Smooth muscle cell (in vitro differentiated cells): ENCODE data around the gene ALG11. TPM values are rescaled to one million over a fixed set of nuclear protein-coding genes. Genes with fewer than 3 reads are reported as not detected.

Experiments used
- DNase-seq: peaks from one replicate; lab custom pipeline; 2025; ENCODE audit not compliant: unreplicated experiment; lab: John Stamatoyannopoulos, UW
- H2AFZ ChIP-seq: fragments of 200-600 bp; sonication (generic); 2 replicates; pipeline ENCODE4 v1.6.0; 2016; ENCODE audit warnings: antibody characterized with exemption, low read depth, mild to moderate bottlenecking
- H3F3A ChIP-seq: fragments of 200-600 bp; sonication (generic); 2 replicates; pipeline ENCODE4 v1.6.0; 2017; ENCODE audit warnings: antibody characterized with exemption, low read depth
- H3K27ac ChIP-seq: fragments of 200-600 bp; sonication (generic); 2 replicates; pipeline ENCODE4 v1.5.1; 2016; ENCODE audit warnings: low read depth, mild to moderate bottlenecking
- H3K27me3 ChIP-seq: fragments of 200-600 bp; sonication (generic); 2 replicates; pipeline ENCODE4 v1.6.1; 2016; ENCODE audit warnings: low read depth, mild to moderate bottlenecking
- H3K36me3 ChIP-seq: fragments of 200-600 bp; sonication (generic); 2 replicates; pipeline ENCODE4 v1.5.1; 2016; ENCODE audit warnings: low read depth
- H3K4me1 ChIP-seq: fragments of 200-600 bp; sonication (generic); 2 replicates; pipeline ENCODE4 v1.5.1; 2016; ENCODE audit warnings: low read depth
- H3K4me2 ChIP-seq: fragments of 200-600 bp; sonication (generic); 2 replicates; pipeline ENCODE4 v1.6.0; 2016; ENCODE audit warnings: mild to moderate bottlenecking
- H3K4me3 ChIP-seq: fragments of 200-600 bp; sonication (generic); 2 replicates; pipeline ENCODE4 v1.5.1; 2016; ENCODE audit warnings: mild to moderate bottlenecking
- H3K79me2 ChIP-seq: fragments of 200-600 bp; sonication (generic); 2 replicates; pipeline ENCODE4 v1.6.0; 2016; ENCODE audit warnings: low read depth, mild to moderate bottlenecking
- H3K9ac ChIP-seq: fragments of 200-600 bp; sonication (generic); 2 replicates; pipeline ENCODE4 v1.6.0; 2016; ENCODE audit warnings: low read depth
- H3K9me3 ChIP-seq: fragments of 200-600 bp; sonication (generic); replicated peaks from 2 replicates; pipeline ENCODE4 v1.5.1; 2016; ENCODE audit warnings: low read depth
- H4K20me1 ChIP-seq: fragments of 200-600 bp; sonication (generic); 2 replicates; pipeline ENCODE4 v1.6.0; 2016; ENCODE audit warnings: low read depth
- WGBS: methylation state at CpG from one replicate; pipeline ENCODE4 v1.1.7; 2016; ENCODE audit warnings: low lambda C conversion rate; 5-methylcytosine and 5-hydroxymethylcytosine counted together
- polyA plus RNA-seq: library from polyadenylated mRNA; unstranded; fragments of >200 nt; fragmentation: Nextera tagmentation; extraction: Ambion mirVana; gene quantifications from 2 replicates; pipeline ENCODE4 v1.2.1, GENCODE V29; 2016
- total RNA-seq: library from RNA; depleted of rRNA; stranded (reverse); fragments of >200 nt; gene quantifications from 2 replicates; pipeline ENCODE4 v1.2.3, GENCODE V29; 2014
- TF ChIP-seq, protein P1 (sequence below): fragments of 200-600 bp; sonication (generic); IDR thresholded peaks from 2 replicates; pipeline ENCODE4 v1.5.1; 2017; ENCODE audit warnings: borderline replicate concordance, mild to moderate bottlenecking, antibody characterized with exemption; ENCODE audit not compliant: insufficient read depth, poor library complexity, severe bottlenecking

The ALG11 gene
- total and polyA plus RNA-seq, 2 experiments from 2014 or later = 28.4 to 34.7 TPM

DNA sequence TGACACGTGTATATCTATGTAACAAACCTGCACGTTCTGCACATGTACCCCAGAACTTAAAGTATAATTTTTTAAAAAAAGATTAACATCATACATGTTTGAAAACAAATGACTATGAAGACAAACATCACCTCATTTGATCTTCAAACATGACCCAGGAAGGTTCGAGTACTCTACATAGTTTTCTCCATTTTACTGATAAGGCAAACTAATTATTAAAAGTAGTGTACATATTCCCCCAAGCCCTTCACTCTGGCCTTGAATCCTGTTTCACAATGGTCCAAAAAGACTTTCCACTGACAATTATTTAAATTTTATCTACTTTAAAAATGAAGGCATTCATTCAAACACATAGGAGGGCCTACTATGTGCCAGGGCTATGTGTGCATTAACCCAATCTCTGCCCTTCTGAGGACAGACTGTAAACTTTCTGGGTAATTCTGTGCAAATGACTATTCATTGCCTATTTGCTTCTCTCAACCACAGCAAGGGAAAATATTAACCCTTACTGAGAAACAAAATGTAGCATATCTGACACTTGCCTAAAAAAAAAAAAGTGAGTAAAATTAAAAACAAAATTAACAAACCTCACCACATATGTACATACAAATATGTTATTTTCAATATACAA is 23.1 kb upstream of the ALG11 start:
- H2AFZ ChIP-seq = no peak overlapping the region
- no peak for DNase-seq
- no peaks in the 10 kb centered on the region for H3K36me3 ChIP-seq
- TF ChIP-seq, protein P1, sequence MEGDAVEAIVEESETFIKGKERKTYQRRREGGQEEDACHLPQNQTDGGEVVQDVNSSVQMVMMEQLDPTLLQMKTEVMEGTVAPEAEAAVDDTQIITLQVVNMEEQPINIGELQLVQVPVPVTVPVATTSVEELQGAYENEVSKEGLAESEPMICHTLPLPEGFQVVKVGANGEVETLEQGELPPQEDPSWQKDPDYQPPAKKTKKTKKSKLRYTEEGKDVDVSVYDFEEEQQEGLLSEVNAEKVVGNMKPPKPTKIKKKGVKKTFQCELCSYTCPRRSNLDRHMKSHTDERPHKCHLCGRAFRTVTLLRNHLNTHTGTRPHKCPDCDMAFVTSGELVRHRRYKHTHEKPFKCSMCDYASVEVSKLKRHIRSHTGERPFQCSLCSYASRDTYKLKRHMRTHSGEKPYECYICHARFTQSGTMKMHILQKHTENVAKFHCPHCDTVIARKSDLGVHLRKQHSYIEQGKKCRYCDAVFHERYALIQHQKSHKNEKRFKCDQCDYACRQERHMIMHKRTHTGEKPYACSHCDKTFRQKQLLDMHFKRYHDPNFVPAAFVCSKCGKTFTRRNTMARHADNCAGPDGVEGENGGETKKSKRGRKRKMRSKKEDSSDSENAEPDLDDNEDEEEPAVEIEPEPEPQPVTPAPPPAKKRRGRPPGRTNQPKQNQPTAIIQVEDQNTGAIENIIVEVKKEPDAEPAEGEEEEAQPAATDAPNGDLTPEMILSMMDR = no peak
- no peak overlapping the region for H3K4me3 ChIP-seq
- H3K27ac ChIP-seq = no peak overlapping the region
- 100% methylated on average over 3 of the region's 3 CpGs for WGBS
- peaks cover 9% of the 10 kb centered on the region for H4K20me1 ChIP-seq
- H3K27me3 ChIP-seq = no peaks in the 10 kb centered on the region
- H3K79me2 ChIP-seq = peaks cover 98% of the 10 kb centered on the region
- H3K9ac ChIP-seq = no peak overlapping the region
- H3K4me2 ChIP-seq = no peak overlapping the region
- no peaks in the 10 kb centered on the region for H3K4me1 ChIP-seq
- H3F3A ChIP-seq = no peaks in the 10 kb centered on the region
- no peaks in the 10 kb centered on the region for H3K9me3 ChIP-seq

DNA sequence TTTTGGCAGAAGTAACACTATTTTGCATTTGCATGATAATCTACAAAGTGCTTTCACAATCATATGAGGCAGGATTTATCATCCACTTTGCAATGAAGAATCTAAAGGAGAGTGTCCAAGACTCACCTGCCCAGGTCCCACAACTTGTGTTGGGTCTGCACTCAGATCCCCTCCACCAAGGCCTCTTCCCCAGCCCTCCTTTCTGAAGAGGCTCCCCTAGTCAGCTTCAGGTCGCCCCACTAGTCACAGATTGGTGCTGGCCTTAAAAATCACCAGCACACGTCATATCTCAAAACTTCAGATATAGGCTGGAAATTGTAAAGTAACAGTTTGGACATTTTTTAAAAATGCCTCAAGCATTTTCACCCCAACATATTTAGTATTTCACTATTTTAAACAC is 18.5 kb upstream of the ALG11 start:
- DNase-seq = no peak
- no peaks in the 10 kb centered on the region for H3K36me3 ChIP-seq
- H3K27ac ChIP-seq = no peak overlapping the region
- H3K4me3 ChIP-seq = no peak overlapping the region
- no peaks in the 10 kb centered on the region for H3K27me3 ChIP-seq
- H3K4me1 ChIP-seq = peaks cover 25% of the 10 kb centered on the region
- no peaks in the 10 kb centered on the region for H3F3A ChIP-seq
- no peak overlapping the region for H2AFZ ChIP-seq
- no peak overlapping the region for H3K4me2 ChIP-seq
- TF ChIP-seq, protein P1 = no peak
- H3K79me2 ChIP-seq = peaks cover 97% of the 10 kb centered on the region
- peaks cover 54% of the 10 kb centered on the region for H4K20me1 ChIP-seq
- no peaks in the 10 kb centered on the region for H3K9me3 ChIP-seq
- 85% methylated on average over 2 of the region's 2 CpGs for WGBS
- H3K9ac ChIP-seq = no peak overlapping the region

DNA sequence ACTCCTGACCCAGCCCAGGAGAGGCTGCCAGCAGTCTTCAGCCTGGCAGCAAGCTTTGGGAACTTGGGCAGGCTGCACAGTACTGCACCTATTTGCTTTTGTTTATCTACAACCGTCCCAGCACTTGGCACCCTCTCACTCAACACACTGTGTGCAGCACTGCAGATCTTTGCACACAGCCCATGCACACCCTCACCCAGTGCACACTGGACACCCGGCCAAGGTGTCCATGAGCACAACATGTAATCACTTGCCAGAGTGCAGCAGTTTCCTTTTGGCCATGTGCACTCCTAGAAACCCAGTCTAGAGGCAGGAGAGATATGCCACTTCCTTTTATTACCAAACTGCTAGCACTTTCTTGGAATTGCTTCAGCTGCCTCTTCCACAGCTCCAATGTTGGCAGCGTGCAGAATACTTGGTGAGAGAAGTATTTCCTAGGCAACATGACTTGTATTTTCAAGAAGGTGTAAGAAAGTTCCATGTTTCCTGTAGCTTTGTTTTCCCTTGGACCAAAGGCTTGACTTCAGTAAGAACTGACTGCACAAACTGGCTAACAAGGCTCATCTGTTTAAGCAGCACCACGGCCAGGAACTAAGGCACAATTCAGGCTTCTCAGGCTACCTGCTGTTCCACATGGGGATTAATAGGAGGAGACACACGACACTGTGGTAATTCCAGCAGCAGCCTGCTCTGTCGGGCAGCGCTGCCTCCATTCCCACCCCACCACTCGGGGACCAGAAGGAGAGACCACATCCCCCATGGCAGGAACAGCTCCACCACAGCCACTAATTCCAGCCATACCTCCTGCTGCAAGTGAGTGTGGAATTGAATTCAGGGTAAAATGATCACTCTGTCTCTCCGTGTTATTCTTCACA is 16.3 kb upstream of the ALG11 start:
- Histone ChIP-seq H3K27ac (no peak overlapping the region), H3K9ac (no peak overlapping the region), H3K27me3 (no peaks in the 10 kb centered on the region), H3K4me2 (no peak overlapping the region), H2AFZ (no peak overlapping the region), H3F3A (no peaks in the 10 kb centered on the region), H3K79me2 (peaks cover 96% of the 10 kb centered on the region), H3K36me3 (no peaks in the 10 kb centered on the region), H4K20me1 (peaks cover 76% of the 10 kb centered on the region), H3K9me3 (no peaks in the 10 kb centered on the region), H3K4me3 (no peak overlapping the region), H3K4me1 (peaks cover 28% of the 10 kb centered on the region)
- WGBS = 62% methylated on average over 9 of the region's 9 CpGs
- no peak for DNase-seq
- TF ChIP-seq, protein P1 = no peak
